ENCODE results near the gene C10orf88. TPM values are rescaled to one million over a fixed set of nuclear protein-coding genes. Genes with fewer than 3 reads are reported as not detected.

Gene C10orf88
- total and polyA plus RNA-seq, 9 of the 15 experiments (the other 6 are each of a cell fraction or from before 2014, with no cell fraction given) = 2.5 to 9.6 (median 7.5) TPM

- TF ChIP-seq SIN3A (IDR thresholded peaks at IDR 0.05; ENCODE audit: borderline replicate concordance in 2 of 2, control insufficient read depth in 1 of 2, low read depth in 2 of 2, low read length in 2 of 2) (peak; percentile 35 to 43; a peak in 2 of 4 replicates), MAZ (CRISPR knock-in tag; conservative IDR thresholded peaks at IDR 0.05 in 1 of 2, IDR thresholded peaks at IDR 0.05 in 1 of 2) (peak; percentile 72 to 88), E4F1 (CRISPR knock-in tag; IDR thresholded peaks at IDR 0.05; ENCODE audit: borderline replicate concordance) (no peak), CEBPZ (IDR thresholded peaks at IDR 0.05; ENCODE audit: borderline replicate concordance, low read depth, low read length) (no peak), MIER1 (IDR thresholded peaks at IDR 0.05; ENCODE audit: low read depth) (no peak), ZNF12 (CRISPR knock-in tag; IDR thresholded peaks at IDR 0.05) (no peak), CREM (IDR thresholded peaks at IDR 0.05; ENCODE audit: low read depth) (peak; percentile 74), ZBTB43 (CRISPR knock-in tag; IDR thresholded peaks at IDR 0.05) (no peak), ZNF639 (CRISPR knock-in tag; conservative IDR thresholded peaks at IDR 0.05 in 1 of 2, IDR thresholded peaks at IDR 0.05 in 1 of 2) (peak in 1 of 2 experiments; percentile 62; a peak in 1 of 4 replicates), PHF20 (IDR thresholded peaks at IDR 0.05; ENCODE audit: partially characterized antibody) (peak; percentile 64), HBP1 (CRISPR knock-in tag; IDR thresholded peaks at IDR 0.05) (no peak), SIN3B (IDR thresholded peaks at IDR 0.05; ENCODE audit: low read depth) (peak; percentile 55; the same call in 1 of the 2 replicates), ZNF584 (CRISPR knock-in tag; IDR thresholded peaks at IDR 0.05; ENCODE audit: low read depth) (no peak), ZNF184 (CRISPR knock-in tag; IDR thresholded peaks at IDR 0.05) (no peak), CC2D1A (IDR thresholded peaks at IDR 0.05) (peak; percentile 50; the same call in 1 of the 2 replicates)
Observed at GRCh38 chr10:122953902-122954730, at the start of gene C10orf88 (continued).
